HG03025 (cell line): ENCODE results near the gene ZBTB42.
"Not testable (repeated sequence)": the region's sequence is repeated elsewhere in the genome, so short reads cannot be mapped to it uniquely, and the experiment has no call there.

Experiments used
- ATAC-seq: cut with Tn5 transposase; IDR thresholded peaks from one replicate; pipeline ENCODE4 v1.9.1; 2021; ENCODE audit warnings: mild to moderate bottlenecking, moderate library complexity; ENCODE audit not compliant: unreplicated experiment, low FRiP score

The ZBTB42 gene

DNA sequence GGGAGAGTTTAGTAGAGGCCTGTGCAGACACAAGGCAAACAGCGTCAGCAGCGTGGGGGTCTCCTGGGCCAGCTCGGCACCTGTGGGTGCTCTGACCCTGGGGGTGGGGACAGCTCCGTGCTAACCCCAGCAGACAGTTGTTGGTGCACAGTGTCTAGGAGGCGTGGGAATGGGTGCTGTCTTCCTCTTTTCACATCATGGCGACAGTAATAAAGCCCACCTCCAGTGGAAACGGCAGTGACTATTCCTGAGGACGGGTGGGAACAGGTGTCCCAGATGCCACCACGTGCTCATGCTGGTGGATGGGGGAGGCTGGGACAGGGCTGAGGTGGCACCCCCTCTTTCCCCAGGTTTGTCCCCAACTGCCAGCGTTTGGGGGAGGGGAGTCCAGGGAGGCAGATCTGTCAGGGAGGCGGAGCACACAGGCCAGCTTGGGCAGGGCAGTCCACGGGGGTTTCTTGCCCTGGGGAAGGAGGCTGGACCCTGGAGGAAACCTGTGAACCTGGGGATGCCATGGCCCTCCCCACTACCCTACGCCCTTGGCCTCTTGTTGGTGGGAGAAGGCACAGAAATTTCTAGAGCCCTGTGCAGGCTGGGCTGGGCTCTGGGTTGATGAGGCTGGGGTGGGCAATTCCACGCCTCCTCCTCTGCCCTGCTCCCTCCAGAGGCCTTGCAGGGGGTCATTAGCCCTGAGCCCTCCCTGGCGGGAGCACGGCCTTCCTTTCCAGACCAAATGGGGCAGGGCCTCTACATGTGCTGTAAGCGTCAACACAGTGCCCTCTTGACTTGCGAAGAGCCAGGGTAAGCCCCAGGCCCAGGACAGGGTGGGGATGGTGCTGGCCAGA, 3.8 kb downstream of the ZBTB42 start:
- no peak for ATAC-seq

DNA sequence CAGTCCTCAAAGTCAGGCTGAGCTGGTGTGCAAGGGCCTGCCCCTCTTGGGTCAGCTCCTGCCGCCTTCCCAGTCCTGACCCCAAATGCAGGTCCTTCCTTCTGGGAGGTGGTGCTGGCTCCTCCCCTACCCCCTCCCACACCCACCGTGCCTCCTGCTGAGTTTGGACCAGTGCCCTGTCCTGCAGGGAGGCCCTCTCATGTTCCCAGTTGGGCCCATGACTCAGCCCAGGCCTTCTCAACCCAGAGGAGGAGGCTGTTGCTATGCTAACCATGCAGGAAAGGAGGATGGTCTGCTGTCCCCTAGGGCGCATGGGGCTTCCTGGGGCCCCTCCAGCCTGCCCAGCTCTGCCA, 4.4 kb downstream of the ZBTB42 start:
- ATAC-seq = no peak

DNA sequence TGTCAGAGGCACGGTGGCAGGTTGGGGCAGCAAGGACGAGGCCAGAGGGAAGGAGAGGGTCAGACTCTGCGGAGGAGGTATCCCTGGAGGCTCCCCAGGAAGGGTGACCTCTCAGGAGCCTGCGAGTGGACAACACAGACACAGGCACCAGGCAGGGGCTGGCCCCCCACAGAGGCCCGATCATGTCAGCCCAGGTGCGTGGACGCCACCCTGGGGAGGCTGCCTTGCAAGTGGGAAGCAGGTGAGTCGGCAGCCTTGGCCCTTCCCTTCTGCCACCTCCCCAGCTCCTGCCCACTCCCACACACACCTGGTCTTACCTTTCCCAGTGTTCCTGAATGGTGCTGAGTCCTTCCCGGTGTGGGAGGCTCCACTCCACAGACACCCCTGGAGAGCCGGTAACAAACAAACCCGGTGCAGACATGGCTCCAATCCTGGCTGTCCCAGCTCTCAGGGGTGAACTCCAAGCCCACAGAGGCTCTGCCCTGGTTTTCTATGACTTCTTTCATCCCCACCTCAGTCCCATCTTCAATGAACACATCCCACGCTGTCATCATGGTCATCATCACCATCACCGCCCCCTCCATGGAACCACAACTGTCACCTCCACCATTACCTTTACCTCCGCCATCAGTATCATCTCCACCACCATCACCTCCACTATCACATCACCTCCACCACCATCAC, 5.2 kb downstream of the ZBTB42 start:
- ATAC-seq = no peak

DNA sequence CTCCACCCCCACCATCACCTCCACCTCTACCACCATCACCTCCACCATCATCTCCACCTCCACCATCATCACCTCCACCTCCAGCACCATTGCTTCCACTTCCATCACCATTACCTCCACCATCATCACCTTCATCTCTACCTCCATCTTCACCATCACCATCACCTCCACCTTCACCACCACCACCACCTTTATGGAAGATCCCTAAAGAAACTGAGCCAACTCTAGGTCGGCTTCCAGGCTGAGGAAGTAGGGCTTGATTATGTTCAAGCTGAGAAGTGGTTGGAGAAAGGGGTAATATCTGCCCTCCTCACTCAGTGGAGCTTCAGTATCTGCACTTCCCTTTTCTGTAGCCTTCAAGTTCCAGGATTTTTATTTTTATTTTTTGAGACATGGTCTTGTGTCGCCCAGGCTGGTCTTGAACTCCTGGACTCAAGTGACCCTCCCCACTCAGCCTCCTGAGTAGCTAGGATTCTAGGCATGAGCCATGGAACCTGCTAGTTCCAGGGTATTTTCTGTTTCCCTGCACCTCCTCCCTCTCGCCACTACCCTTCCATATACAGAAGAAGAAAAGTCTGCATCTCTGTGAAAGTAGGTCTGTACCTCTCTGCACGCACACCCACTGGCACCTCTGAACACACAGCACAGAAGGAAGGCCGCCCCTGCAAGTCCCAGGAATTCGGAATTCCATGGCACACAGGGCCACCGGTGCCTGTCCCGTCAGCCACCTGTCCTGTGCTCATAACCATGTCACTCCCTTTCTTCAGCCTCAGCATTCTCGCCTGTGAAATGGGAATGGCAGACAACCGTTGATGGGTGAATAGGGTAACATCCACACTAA, 5.9 kb downstream of the ZBTB42 start:
- ATAC-seq = no peak

- no peak for ATAC-seq
These were observed 7.6 kb downstream of the ZBTB42 start for GRCh38 chr14:104808456-104808855.

GRCh38 chr14:104810316-104810715, 9.4 kb downstream of the ZBTB42 start:
- ATAC-seq = no peak

DNA sequence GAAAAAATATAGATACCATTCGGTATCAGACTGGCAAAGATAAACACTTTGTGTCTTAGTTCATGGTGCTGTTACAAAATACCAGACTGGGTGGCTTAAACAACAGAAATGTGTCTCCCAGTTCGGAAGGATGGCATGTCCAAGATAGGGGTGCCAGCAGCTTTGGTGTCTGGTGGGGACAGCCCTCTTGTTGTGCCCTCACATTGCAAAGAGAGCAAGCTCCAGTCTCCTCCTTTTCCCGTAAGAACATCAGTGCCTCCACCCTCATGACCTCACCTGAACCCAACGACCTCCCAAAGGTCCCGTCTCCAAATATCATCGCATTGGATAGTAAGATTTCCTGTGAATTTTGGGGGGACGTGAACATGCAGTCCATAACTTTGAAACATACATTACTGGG, 12.4 kb downstream of the ZBTB42 start:
- ATAC-seq = no peak

GRCh38 chr14:104814701-104815100, 13.8 kb downstream of the ZBTB42 start:
- not testable (repeated sequence) for ATAC-seq

GRCh38 chr14:104816616-104816884, 15.6 kb downstream of the ZBTB42 start:
- no peak for ATAC-seq

DNA sequence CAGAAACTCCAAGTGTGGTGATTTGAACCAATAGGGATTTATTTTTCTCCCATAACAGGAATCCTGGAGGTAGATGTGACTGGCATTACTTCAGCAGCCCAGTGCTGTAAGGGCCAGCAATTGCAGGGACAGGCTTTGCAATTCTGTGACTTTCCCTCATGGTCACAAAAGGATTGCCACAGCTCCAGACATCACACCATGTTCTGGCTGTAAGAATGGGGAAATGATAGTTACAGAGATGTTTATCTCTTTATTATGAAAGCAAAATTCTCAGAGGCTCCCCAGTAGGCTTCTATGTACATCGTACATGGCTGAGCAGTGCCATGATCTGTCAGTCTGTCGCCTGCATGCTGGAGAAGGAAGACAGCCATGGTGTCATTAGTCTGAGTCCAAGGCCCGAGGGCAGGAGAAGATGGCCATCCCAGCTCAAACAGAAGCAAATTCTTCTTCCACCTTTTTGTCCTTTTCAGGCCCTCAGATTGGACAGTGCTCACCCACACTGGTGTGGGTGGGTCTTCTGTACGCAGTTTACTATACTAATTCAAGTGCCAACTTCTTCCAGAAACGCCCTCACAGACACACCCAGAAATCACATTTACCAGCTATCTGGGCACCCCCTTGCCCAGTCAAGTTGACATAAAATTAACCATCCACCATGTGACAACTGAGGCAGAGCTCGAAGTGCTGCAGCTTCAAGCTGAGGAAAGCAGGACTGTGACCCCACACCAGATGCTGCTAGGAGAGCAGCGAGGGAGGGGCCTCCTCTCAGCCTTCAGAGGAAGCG, 17.2 kb downstream of the ZBTB42 start:
- ATAC-seq = no peak

DNA sequence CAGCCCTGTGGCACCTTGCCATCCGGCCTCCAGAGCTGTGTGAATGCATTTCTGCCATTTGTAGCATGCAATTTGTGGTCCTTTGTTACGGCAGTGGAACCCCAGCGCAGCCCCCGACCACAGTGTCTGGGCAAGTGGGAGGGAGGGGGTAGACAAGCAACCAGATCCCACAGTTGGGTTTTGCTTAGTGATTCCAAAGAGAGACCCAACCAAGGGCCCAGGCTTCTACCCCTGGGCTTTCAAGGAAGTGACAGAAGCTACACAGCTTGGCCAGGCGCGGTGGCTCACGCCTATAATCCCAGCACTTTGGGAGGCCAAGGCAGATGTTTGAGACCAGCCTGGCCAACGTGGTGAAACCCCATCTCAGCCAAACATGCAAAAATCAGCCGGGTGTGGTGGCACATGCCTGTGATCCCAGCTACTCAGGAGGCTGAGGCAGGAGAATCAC, 17.8 kb downstream of the ZBTB42 start:
- no peak for ATAC-seq

- ATAC-seq = no peak
These were observed 18.5 kb downstream of the ZBTB42 start for GRCh38 chr14:104819361-104819781.

DNA sequence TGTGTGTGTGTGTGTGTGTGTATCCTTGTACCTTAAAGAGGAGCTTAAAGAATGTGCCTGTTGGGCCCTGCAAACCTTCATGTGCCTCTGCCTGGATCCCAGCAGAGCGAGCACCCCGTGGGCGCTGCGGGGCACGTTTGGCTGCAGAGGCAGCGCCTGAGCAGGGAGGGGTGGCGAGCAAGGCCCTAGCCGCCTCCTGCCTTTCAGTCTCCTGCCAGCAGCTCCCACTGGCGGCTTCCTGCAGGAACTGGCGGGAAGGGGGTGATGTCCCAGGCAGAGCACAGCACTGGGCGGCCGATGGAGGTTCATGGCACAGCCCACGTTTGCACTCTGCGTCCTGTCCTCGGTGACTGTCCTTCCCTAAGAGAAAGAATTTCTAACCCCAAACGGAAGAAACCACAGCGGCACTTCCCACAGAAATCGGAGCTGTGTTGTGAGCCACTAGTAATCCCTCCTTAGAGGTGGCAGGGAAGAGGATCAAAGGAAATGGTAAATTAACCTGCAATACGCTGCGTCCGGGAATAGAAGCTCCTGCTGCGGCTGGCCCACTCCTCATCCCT, 19.8 kb downstream of the ZBTB42 start:
- ATAC-seq = no peak

- no peak for ATAC-seq
These were observed 20.5 kb downstream of the ZBTB42 start for GRCh38 chr14:104821229-104821945.

GRCh38 chr14:104821971-104822608, 21.2 kb downstream of the ZBTB42 start:
- no peak for ATAC-seq

- ATAC-seq = no peak
These were observed 22.1 kb downstream of the ZBTB42 start for GRCh38 chr14:104822821-104823615.

- no peak for ATAC-seq
These were observed 23.6 kb downstream of the ZBTB42 start for GRCh38 chr14:104824353-104824997.
